HG02973 (cell line): Measurements from ENCODE around the gene TMEM45A.
"Not testable (repeated sequence)": the region's sequence is repeated elsewhere in the genome, so short reads cannot be mapped to it uniquely, and the experiment has no call there.

Experiments
- ATAC-seq: cut with Tn5 transposase; IDR thresholded peaks from one replicate; pipeline ENCODE4 v1.9.1; 2021; ENCODE audit warnings: moderate library complexity; ENCODE audit not compliant: unreplicated experiment

The TMEM45A gene

GRCh38 chr3:100482176-100482575, 10.2 kb upstream of the TMEM45A start:
- ATAC-seq: no peak

GRCh38 chr3:100483529-100483928, 8.9 kb upstream of the TMEM45A start:
- no peak for ATAC-seq

GRCh38 chr3:100486808-100487207, 5.6 kb upstream of the TMEM45A start:
- ATAC-seq: no peak

DNA sequence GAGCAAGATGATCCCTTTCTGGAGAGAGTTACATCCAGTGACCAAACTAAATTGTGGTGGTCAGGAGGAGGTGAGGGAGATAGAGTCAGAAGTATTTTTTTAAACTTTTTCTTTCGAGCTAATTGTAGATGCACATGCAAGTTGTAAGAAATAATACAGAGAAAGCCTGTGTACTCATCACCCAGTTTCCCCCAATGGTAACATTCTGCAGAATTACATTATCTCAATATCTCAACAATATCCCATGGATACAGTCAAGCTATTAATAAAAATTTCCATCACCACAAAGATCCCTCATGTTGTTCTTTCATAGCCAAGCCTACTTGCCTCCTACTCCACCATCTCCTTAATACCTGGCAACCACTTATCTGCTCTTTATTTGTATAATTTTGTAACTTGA, 3.3 kb upstream of the TMEM45A start:
- no peak for ATAC-seq

DNA sequence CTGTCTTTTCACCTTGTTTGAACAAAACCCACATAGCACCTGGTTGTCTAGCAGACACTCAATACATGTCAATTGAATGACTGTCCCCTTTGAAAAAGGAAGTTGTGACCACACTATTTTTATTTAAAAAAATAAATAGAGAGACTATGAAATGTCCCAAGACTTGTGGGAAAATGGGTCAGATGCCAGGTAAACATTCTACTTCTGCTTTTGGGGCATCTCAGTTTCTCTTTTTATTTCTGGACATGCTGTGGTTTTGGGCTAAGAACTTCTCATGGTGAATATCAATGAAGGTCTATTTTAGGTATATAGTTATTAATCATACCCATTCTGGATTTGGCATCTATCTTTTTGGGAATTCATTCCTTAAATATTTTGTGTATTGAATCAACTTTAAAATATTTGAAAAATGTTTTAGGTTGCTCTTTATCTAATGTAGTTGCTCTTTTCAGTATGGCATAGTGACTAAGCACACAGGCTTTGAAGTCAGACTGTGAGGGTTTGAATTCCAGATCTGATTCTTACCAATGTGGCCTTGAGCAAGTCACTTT, 4.4 kb downstream of the TMEM45A start:
- ATAC-seq: peak; percentile 33

DNA sequence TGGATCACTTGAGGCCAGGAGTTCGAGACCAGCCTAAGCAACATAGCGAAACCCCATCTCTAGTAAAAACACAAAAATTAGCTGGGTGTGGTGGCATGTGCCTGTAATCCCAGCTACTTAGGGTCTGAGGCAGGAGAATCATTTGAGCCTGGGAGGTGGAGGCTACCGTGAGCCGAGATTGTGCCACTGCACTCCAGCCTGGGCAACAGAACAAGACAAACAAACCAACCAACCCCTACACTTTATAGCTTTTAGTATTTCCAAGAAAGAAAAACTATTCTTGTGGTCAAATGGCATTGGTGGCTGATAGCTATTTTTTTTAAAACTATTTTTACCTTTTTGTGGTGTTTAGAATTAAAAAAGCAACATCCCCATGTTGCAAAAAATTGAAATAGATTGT, 7.2 kb downstream of the TMEM45A start:
- no peak for ATAC-seq

DNA sequence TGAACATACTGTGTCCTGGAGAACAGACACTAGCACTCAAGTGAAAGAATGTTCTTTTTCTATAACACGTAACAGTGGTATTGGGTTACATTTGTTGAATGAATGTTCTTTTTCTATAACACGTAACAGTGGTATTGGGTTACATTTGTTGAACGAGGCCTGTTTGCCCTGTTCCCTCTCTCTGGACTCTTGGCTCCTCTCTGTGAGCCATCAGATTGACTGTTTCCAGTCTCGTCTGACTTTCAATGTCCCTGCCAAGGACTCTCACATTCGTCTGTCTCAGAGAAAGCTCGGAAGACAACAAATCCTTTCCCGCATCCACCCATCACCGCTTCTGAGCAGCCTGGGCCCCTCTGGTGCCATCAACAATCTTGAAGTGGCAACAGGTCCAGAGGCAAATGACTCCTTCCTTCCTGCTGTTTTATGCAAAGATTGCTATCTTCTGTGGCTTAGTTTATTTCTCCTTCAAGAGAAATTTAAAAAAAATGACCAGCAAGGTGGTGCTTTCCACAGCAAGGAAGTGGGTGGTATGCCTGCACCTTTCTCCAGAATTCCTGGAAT, 8.0 kb downstream of the TMEM45A start:
- no peak for ATAC-seq

GRCh38 chr3:100503448-100503847, 11.0 kb downstream of the TMEM45A start:
- ATAC-seq: no peak

- ATAC-seq: no peak
Measured at GRCh38 chr3:100506355-100506754, 13.9 kb downstream of the TMEM45A start.

DNA sequence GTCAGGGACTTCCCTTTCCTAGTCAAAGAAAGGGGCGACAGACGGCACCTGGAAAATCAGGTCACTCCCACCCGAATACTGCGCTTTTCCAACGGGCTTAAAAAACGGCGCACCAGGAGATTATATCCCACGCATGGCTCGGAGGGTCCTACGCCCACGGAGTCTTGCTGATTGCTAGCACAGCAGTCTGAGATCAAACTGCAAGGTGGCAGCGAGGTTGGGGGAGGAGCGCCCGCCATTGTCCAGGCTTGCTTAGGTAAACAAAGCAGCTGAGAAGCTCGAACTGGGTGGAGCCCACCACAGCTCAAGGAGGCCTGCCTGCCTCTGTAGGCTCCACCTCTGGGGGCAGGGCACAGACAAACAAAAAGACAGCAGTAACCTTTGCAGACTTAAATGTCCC, 17.4 kb downstream of the TMEM45A start:
- not testable (repeated sequence) for ATAC-seq

GRCh38 chr3:100516232-100516631, 23.8 kb downstream of the TMEM45A start:
- no peak for ATAC-seq

- ATAC-seq: no peak
Measured at GRCh38 chr3:100516838-100517237, 24.4 kb downstream of the TMEM45A start.

DNA sequence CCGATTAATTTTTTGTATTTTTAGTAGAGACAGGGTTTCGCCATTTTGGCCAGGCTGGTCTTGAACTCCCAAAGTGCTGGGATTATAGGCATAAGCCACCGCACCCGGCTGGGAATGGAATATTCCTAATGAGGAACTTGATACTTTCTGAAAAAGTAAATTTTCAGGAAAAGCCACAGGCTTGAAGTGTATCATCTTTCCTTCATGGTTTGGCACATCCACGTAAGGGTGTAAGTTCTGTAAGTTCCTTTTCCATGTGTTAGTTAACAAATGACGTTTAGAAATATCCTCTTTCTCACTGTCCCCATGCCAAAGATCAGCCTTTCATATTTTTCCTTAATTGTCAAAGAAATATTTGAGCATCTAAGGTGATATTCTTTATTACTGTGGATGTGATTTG, 24.9 kb downstream of the TMEM45A start:
- ATAC-seq: no peak

DNA sequence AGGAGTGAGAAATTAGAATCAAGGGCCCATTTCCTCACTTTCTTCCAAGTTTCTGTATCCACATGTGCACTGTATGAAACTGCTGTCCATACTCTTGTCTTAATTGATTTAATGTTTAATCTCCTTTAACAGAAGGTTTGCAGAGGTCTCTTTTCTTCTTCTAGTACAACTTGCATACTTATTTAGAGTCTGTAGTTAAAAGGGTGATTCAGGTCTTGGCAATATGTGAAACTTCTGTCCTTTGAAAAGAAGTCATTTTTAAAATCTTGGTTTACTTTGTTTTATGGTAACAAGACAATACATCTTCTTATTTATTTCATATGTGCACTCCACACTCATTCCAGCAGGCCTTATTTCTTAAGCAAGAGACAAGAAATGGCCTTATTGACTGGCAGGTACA, 25.8 kb downstream of the TMEM45A start:
- no peak for ATAC-seq

GRCh38 chr3:100518983-100519382, 26.6 kb downstream of the TMEM45A start:
- no peak for ATAC-seq

- ATAC-seq: no peak
Measured at GRCh38 chr3:100521439-100521845, 29.0 kb downstream of the TMEM45A start.

- no peak for ATAC-seq
Measured at GRCh38 chr3:100522125-100522524, 29.7 kb downstream of the TMEM45A start.

DNA sequence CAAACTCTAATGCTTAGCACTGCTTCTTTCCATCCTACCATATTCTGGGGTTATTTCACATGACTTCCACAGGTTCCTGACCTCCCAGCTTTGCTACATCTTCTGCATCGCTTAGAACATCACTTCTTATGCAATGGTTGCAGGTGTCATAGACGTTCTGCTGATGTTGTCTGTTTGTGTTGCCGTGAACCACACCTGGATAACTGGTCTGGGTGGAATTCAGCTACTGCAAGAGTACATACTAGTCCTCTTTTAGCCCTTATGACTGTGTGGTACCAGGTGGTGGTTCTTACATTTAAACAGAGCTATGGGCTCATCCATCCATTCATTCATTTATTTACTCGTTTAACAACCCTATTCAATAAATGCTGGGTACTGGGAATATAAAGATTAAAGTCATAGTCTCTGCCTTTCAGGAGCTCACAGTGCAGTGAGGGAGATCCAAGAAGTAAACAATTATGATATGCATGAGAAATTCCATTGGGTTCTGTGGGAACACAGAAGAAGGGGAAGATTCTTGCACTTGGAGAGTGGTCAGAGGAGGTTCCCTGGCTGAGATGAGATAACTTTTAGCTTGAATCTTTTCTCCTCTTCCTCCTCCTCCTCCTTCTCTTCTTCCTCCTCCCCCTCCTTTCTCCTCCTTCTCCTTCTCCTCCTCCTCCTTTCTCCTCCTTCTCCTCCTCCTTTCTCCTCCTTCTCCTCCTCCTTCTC, 30.8 kb downstream of the TMEM45A start:
- no peak for ATAC-seq

- no peak for ATAC-seq
Measured at GRCh38 chr3:100525753-100526612, 33.6 kb downstream of the TMEM45A start.

DNA sequence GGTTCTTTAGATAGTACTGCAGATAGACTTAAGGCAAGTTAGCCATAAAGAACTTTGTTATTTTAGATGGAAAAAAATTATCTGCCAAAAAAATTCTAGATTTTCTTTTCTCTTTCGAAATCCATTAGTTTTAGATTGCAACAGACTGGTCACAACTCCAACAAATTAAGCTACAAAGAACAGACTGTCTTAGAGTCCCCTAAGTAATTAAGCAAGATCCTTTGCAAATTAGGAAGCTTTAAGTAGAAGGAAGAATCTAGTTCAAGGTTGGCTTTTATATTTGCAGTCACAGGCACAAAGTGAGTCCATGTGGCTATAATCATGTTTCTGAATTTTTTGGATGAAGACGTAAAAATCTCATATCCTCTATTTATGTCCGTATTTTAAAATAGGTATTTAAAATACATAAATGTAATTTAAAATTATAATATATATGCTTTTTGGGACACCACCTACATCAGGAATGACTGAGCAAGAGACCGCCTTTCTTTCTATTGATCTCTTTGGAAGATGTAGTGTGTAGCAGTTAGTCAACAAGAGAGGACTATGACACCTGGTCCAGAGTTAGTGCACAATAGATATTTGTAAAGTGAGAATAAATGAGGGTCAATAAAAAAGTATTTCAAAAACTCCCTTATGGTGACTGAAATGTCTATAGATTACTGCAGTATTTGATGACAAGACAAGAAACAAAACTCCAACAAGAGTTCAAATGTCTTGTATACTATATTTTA, 34.4 kb downstream of the TMEM45A start:
- ATAC-seq: no peak

DNA sequence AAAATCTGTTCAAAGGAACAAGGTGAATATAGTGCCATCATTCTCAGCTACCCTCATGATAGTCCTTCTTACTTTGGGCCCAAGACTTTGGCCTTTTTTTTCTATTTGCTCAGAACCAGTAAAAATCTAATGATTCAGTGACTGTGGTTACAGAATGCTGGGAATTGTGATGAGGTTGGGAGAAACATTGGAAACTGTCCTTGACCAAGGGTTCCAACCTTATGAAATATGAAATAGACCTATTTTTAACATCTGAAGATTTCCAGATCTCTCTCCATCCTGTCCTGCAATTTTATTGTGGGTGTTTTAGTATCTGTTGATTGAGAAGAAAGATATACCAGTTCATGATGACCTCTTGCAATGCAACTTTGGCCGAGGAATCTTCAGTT, 34.9 kb downstream of the TMEM45A start:
- no peak for ATAC-seq
